ENCODE results near the gene HERPUD1.

HERPUD1 gene

GRCh38 chr16:56977823-56978430 is 46.0 kb downstream of the HERPUD1 start:
- Histone ChIP-seq H3K36me3 (no peaks in the 10 kb centered on the region), H3K4me1 (no peaks in the 10 kb centered on the region), H3K4me3 (ENCODE audit: low read depth, low read length) (no peak overlapping the region), H3K27me3 (no peaks in the 10 kb centered on the region), H3K9me3 (no peaks in the 10 kb centered on the region)
- no peak for TF ChIP-seq CTCF (IDR thresholded peaks at IDR 0.05; ENCODE audit: low read depth, low read length)
- DNase-seq: no peak

DNA sequence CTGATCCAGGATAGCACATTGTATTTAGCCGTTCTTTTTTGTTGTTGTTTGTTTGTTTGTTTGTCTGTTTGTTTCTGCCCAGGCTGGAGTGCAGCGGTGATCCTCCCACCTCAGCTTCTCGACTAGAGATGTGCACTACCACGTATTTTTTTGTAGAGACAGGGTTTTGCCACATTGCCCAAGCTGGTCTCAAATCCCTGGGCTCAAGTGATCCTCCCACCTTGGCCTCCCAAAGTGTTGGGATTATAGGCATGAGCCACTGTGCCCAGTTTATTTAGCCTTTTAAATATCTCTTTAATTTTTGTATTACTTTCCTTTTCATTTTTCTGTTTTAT is 48.2 kb downstream of the HERPUD1 start:
- H3K4me1 ChIP-seq: no peaks in the 10 kb centered on the region
- H3K27me3 ChIP-seq: no peaks in the 10 kb centered on the region

DNA sequence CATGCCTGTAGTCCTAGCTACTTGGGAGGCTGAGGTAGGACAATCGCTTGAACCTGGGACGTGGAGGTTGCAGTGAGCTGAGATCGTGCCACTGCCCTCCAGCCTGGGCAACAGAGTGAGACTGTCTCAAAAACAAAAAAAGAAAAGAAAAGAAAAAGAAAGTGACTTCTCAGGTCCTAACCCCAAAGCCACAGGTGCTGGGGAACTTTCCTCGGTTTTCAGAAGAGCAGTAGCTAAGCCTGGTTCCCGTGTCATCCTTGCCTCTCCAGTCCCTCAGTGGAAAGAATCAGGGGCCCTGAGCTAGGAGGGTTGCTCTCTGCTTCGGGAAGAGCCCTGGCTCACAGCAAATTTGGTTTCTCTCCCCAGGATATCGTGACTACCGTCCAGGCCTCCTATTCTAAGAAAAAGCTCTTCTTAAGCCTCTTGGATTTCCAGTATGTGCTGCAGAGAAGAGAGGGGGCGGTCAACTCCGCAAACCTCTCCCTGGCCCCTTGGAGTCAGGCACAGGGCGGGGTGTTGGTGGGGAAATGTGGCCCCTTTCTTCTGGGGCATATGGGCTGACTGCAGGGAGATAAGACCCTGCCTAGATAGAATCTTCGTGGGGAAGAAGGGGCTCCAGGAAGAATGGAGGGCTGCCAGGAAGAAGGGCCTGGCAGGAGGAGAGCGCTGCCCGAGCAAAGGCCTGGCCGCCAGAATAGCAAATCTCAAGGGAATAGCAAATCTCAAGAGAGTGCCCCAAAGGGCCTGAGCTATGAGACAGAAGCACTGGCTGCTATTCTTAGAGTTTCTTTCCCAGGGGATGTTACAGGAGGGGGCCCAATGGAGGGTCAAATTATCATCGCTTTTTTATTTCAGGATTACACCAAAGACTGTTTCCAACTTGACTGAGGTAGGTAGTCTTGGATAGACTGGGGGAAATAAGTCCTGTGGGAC is 49.1 kb downstream of the HERPUD1 start:
- peaks cover 5% of the 10 kb centered on the region for H3K4me1 ChIP-seq
- H3K36me3 ChIP-seq: no peaks in the 10 kb centered on the region
- no peak overlapping the region for H3K4me3 ChIP-seq (ENCODE audit: low read depth, low read length)
- TF ChIP-seq CTCF (IDR thresholded peaks at IDR 0.05; ENCODE audit: low read depth, low read length): no peak
- H3K27me3 ChIP-seq: no peaks in the 10 kb centered on the region
- H3K9me3 ChIP-seq: no peaks in the 10 kb centered on the region
- DNase-seq: no peak

More for the DNA sequence above, 48.2 kb downstream of the HERPUD1 start:
- H3K4me3 ChIP-seq (ENCODE audit: low read depth, low read length): no peak overlapping the region
- DNase-seq: no peak
- no peak for TF ChIP-seq CTCF (IDR thresholded peaks at IDR 0.05; ENCODE audit: low read depth, low read length)
- no peaks in the 10 kb centered on the region for H3K36me3 ChIP-seq
- no peaks in the 10 kb centered on the region for H3K9me3 ChIP-seq

- DNase-seq: no peak
- Histone ChIP-seq H3K36me3 (no peaks in the 10 kb centered on the region), H3K4me1 (peaks cover 5% of the 10 kb centered on the region), H3K9me3 (no peaks in the 10 kb centered on the region), H3K27me3 (no peaks in the 10 kb centered on the region), H3K4me3 (ENCODE audit: low read depth, low read length) (no peak overlapping the region)
- no peak for TF ChIP-seq CTCF (IDR thresholded peaks at IDR 0.05; ENCODE audit: low read depth, low read length)
Measured at GRCh38 chr16:56981729-56982271, 49.9 kb downstream of the HERPUD1 start.

- DNase-seq: no peak
- no peaks in the 10 kb centered on the region for H3K27me3 ChIP-seq
- peaks cover 5% of the 10 kb centered on the region for H3K4me1 ChIP-seq
Measured at GRCh38 chr16:56982695-56983094, 50.8 kb downstream of the HERPUD1 start.

More at GRCh38 chr16:56982695-56983094, 50.8 kb downstream of the HERPUD1 start:
- Histone ChIP-seq H3K9me3 (no peaks in the 10 kb centered on the region), H3K36me3 (no peaks in the 10 kb centered on the region), H3K4me3 (ENCODE audit: low read depth, low read length) (no peak overlapping the region)
- TF ChIP-seq CTCF (IDR thresholded peaks at IDR 0.05; ENCODE audit: low read depth, low read length): no peak
